SK-N-SH treated with all-trans-retinoic acid at 6 μM for 48 hours (cell line): Measurements from ENCODE around the gene HS3ST3B1.

Experiments used
- ATAC-seq: fragments of 200-7000 bp; cut with Tn5 transposase; 3 replicates; pipeline ENCODE4 v1.9.1; 2020; ENCODE audit warnings: mild to moderate bottlenecking, moderate library complexity
- ARNTL ChIP-seq: fragments of 450-650 bp; formaldehyde crosslinking; IDR thresholded peaks from 2 replicates; pipeline ENCODE4 v1.5.0; 2020; ENCODE audit warnings: low read depth, mild to moderate bottlenecking, moderate library complexity, borderline replicate concordance
- BACH2 ChIP-seq: fragments of 250-450 bp; sonication (Bioruptor Pico); IDR thresholded peaks from 2 replicates; pipeline ENCODE4 v1.9.0; 2021; ENCODE audit warnings: mild to moderate bottlenecking, borderline replicate concordance
- CSDC2 ChIP-seq: fragments of 250-450 bp; sonication (Bioruptor Pico); IDR thresholded peaks from 2 replicates; pipeline ENCODE4 v1.5.0; 2020; ENCODE audit warnings: mild to moderate bottlenecking, moderate library complexity
- GLIS3 ChIP-seq: fragments of 250-450 bp; sonication (Bioruptor Pico); IDR thresholded peaks from 2 replicates; pipeline ENCODE4 v1.5.0; 2020; ENCODE audit warnings: mild to moderate bottlenecking, moderate library complexity
- ISL1 ChIP-seq: fragments of 250-450 bp; sonication (Bioruptor Pico); IDR thresholded peaks from 2 replicates; pipeline ENCODE4 v2.1.2; 2022; ENCODE audit warnings: mild to moderate bottlenecking, moderate library complexity
- OSR1 ChIP-seq: fragments of 250-450 bp; sonication (Bioruptor Pico); IDR thresholded peaks from 2 replicates; pipeline ENCODE4 v1.8.0; 2022; ENCODE audit warnings: moderate library complexity, mild to moderate bottlenecking, inconsistent platforms
- PPARA ChIP-seq: fragments of 250-450 bp; sonication (Bioruptor Pico); IDR thresholded peaks from 2 replicates; pipeline ENCODE4 v1.5.0; 2020; ENCODE audit warnings: mild to moderate bottlenecking, borderline replicate concordance
- RARB ChIP-seq: fragments of 250-450 bp; sonication (Bioruptor Pico); IDR thresholded peaks from 2 replicates; pipeline ENCODE4 v1.8.0; 2021; ENCODE audit warnings: mild to moderate bottlenecking, moderate library complexity
- SNAI2 ChIP-seq: fragments of 250-450 bp; sonication (Bioruptor Pico); IDR thresholded peaks from 2 replicates; pipeline ENCODE4 v1.5.0; 2020; ENCODE audit warnings: mild to moderate bottlenecking, moderate library complexity
- TCF4 ChIP-seq: fragments of 250-450 bp; sonication (Bioruptor Pico); IDR thresholded peaks from 2 replicates; pipeline ENCODE4 v1.8.0; 2021; ENCODE audit warnings: mild to moderate bottlenecking, moderate library complexity, borderline replicate concordance
- TOX ChIP-seq: fragments of 250-450 bp; sonication (Bioruptor Pico); IDR thresholded peaks from 2 replicates; pipeline ENCODE4 v1.8.0; 2021; ENCODE audit warnings: mild to moderate bottlenecking, moderate library complexity, borderline replicate concordance
- ZC3H10 ChIP-seq: fragments of 250-450 bp; sonication (Bioruptor Pico); IDR thresholded peaks from 2 replicates; pipeline ENCODE4 v1.5.1; 2021; ENCODE audit warnings: mild to moderate bottlenecking, moderate library complexity
- ZFP3 ChIP-seq: fragments of 250-450 bp; sonication (Bioruptor Pico); IDR thresholded peaks from 2 replicates; pipeline ENCODE4 v1.5.0; 2020; ENCODE audit warnings: mild to moderate bottlenecking, moderate library complexity
- ZFP30 ChIP-seq: fragments of 450-650 bp; formaldehyde crosslinking; IDR thresholded peaks from 2 replicates; pipeline ENCODE4 v1.5.0; 2022; ENCODE audit warnings: mild to moderate bottlenecking, moderate library complexity
- ZNF565 ChIP-seq: fragments of 450-650 bp; formaldehyde crosslinking; conservative IDR thresholded peaks from 2 replicates; pipeline ENCODE4 v1.5.0; 2020; ENCODE audit warnings: low read depth, mild to moderate bottlenecking, moderate library complexity
- ZNF70 ChIP-seq: fragments of 450-650 bp; formaldehyde crosslinking; IDR thresholded peaks from 2 replicates; pipeline ENCODE4 v1.5.0; 2020; ENCODE audit warnings: mild to moderate bottlenecking, moderate library complexity
- ZNF8 ChIP-seq: fragments of 450-650 bp; formaldehyde crosslinking; IDR thresholded peaks from 2 replicates; pipeline ENCODE4 v1.5.0; 2020; ENCODE audit warnings: mild to moderate bottlenecking, moderate library complexity
- TF ChIP-seq, protein P1 (sequence below): fragments of 250-450 bp; sonication (Bioruptor Pico); IDR thresholded peaks from 2 replicates; pipeline ENCODE4 v1.8.0; 2020; ENCODE audit warnings: mild to moderate bottlenecking, moderate library complexity, borderline replicate concordance
- TF ChIP-seq, protein P2 (sequence below): fragments of 250-450 bp; sonication (Bioruptor Pico); IDR thresholded peaks from 2 replicates; pipeline ENCODE4 v1.5.1; 2020; ENCODE audit warnings: low read depth, mild to moderate bottlenecking, moderate library complexity
- TF ChIP-seq, protein P3 (sequence below): fragments of 250-450 bp; sonication (Bioruptor Pico); IDR thresholded peaks from 2 replicates; pipeline ENCODE4 v1.5.1; 2021; ENCODE audit warnings: mild to moderate bottlenecking, moderate library complexity
- TF ChIP-seq, protein P4 (sequence below): fragments of 250-450 bp; sonication (Bioruptor Pico); IDR thresholded peaks from 2 replicates; pipeline ENCODE4 v1.8.0; 2021; ENCODE audit warnings: low read depth, mild to moderate bottlenecking, moderate library complexity, borderline replicate concordance
- TF ChIP-seq, protein P5 (sequence below): fragments of 250-450 bp; sonication (Bioruptor Pico); IDR thresholded peaks from 2 replicates; pipeline ENCODE4 v1.5.0; 2020; ENCODE audit warnings: mild to moderate bottlenecking, moderate library complexity

HS3ST3B1 gene

DNA sequence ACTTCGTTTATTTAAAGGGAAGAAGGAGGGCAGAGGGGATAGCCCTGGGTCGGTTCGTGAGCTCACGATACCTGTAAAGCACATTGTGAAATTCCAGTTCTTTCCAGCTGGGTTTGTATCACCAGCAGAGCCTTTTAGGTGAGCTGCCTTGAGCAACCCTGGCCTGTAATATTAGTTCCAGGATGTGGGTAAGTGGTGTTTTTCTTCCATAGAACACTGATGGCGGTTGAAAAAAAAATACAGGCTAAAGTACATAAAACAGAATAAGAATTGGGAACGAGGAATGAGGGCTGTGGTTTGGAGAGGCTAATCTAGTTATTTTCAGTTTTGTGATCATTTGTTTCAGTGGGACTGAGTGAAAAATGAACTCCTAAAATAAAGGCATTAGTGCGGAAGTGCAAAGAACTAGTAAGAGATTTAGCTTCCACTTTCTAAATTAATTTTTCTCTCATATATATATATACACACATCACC is 20.6 kb downstream of the HS3ST3B1 start:
- ATAC-seq = no peak; the same call in 2 of the 3 replicates
- TF ChIP-seq BACH2 (CRISPR knock-in tag) = no peak

DNA sequence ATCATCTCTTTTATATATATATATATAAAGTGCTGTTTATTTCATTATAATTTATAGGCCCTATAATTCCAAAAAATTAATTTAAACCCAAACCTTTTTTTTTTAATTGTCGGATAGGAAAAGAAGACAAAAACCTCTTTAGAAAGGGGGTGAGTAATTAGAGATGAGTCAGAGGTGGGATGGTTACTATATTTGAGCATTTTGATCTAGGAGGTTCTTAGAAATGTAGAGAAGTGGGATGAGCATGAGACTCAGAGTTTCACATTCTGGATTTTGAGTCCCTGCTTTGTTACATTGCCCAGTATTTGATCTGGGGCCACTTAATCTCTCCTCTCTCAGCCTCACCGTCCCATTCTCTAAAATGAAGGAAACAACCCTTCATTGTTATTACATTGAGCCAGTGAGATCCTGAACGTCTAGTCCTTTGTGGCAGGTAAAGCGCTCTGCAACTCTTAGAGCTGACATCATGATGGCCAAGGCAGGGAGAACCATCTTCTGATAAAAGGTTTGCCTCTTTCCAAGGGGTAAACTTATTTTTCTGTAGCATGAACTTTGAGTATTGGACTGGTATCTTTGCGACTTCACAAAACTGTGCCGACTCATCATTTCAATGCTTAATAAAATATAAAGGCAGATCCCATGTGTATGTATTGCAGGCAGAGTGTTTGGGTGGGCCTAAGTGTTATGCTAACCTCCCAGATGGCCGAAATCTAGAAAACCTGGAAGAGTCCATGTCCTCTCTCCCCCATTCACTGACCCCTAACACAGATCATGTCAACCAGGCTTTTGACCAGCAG is 21.3 kb downstream of the HS3ST3B1 start:
- no peak for ATAC-seq

DNA sequence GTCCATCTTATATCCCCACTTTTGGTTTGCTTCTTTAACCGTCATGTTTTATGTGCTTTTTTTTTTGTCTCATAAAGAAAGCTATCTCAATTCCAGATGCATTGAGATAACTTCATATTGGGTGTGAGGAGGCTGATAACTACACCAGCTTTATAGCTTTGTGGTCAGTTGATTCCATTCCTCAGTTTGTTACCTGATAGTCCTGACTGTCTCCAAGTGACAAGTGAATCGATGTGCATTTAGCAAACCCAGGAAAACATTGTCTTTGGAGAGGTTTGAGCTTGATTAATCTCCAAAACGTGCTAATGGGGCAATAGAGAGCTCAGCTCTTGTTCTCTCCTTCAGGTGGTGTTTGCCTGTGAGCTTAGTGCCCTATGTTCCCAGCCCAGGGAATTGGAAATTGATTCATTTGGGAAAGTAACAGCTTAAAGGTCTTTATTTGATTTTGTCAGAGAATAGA is 22.7 kb downstream of the HS3ST3B1 start:
- TF ChIP-seq SNAI2 (no peak), ZFP30 (CRISPR knock-in tag) (no peak), ZFP3 (CRISPR knock-in tag) (no peak), TCF4 (no peak), ZNF565 (CRISPR knock-in tag) (no peak), RARB (no peak)
- TF ChIP-seq, protein P1, sequence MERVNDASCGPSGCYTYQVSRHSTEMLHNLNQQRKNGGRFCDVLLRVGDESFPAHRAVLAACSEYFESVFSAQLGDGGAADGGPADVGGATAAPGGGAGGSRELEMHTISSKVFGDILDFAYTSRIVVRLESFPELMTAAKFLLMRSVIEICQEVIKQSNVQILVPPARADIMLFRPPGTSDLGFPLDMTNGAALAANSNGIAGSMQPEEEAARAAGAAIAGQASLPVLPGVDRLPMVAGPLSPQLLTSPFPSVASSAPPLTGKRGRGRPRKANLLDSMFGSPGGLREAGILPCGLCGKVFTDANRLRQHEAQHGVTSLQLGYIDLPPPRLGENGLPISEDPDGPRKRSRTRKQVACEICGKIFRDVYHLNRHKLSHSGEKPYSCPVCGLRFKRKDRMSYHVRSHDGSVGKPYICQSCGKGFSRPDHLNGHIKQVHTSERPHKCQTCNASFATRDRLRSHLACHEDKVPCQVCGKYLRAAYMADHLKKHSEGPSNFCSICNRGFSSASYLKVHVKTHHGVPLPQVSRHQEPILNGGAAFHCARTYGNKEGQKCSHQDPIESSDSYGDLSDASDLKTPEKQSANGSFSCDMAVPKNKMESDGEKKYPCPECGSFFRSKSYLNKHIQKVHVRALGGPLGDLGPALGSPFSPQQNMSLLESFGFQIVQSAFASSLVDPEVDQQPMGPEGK = no peak
- TF ChIP-seq, protein P2, sequence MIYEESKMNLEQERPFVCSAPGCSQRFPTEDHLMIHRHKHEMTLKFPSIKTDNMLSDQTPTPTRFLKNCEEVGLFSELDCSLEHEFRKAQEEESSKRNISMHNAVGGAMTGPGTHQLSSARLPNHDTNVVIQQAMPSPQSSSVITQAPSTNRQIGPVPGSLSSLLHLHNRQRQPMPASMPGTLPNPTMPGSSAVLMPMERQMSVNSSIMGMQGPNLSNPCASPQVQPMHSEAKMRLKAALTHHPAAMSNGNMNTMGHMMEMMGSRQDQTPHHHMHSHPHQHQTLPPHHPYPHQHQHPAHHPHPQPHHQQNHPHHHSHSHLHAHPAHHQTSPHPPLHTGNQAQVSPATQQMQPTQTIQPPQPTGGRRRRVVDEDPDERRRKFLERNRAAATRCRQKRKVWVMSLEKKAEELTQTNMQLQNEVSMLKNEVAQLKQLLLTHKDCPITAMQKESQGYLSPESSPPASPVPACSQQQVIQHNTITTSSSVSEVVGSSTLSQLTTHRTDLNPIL (CRISPR knock-in tag) = no peak
- TF ChIP-seq, protein P3, sequence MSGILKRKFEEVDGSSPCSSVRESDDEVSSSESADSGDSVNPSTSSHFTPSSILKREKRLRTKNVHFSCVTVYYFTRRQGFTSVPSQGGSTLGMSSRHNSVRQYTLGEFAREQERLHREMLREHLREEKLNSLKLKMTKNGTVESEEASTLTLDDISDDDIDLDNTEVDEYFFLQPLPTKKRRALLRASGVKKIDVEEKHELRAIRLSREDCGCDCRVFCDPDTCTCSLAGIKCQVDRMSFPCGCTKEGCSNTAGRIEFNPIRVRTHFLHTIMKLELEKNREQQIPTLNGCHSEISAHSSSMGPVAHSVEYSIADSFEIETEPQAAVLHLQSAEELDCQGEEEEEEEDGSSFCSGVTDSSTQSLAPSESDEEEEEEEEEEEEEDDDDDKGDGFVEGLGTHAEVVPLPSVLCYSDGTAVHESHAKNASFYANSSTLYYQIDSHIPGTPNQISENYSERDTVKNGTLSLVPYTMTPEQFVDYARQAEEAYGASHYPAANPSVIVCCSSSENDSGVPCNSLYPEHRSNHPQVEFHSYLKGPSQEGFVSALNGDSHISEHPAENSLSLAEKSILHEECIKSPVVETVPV (CRISPR knock-in tag) = no peak
- TF ChIP-seq, protein P4, sequence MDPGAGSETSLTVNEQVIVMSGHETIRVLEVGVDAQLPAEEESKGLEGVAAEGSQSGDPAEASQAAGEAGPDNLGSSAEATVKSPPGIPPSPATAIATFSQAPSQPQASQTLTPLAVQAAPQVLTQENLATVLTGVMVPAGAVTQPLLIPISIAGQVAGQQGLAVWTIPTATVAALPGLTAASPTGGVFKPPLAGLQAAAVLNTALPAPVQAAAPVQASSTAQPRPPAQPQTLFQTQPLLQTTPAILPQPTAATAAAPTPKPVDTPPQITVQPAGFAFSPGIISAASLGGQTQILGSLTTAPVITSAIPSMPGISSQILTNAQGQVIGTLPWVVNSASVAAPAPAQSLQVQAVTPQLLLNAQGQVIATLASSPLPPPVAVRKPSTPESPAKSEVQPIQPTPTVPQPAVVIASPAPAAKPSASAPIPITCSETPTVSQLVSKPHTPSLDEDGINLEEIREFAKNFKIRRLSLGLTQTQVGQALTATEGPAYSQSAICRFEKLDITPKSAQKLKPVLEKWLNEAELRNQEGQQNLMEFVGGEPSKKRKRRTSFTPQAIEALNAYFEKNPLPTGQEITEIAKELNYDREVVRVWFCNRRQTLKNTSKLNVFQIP (CRISPR knock-in tag) = no peak
- no peak for ATAC-seq

More for the DNA sequence above, 21.3 kb downstream of the HS3ST3B1 start:
- no peak for TF ChIP-seq ARNTL (CRISPR knock-in tag)
- no peak for TF ChIP-seq ZNF70 (CRISPR knock-in tag)
- TF ChIP-seq CSDC2 = no peak
- no peak for TF ChIP-seq PPARA (CRISPR knock-in tag)
- TF ChIP-seq ZNF8 (CRISPR knock-in tag) = no peak
- no peak for TF ChIP-seq OSR1 (CRISPR knock-in tag)
- no peak for TF ChIP-seq ZNF565 (CRISPR knock-in tag)
- TF ChIP-seq, protein P3 (CRISPR knock-in tag) = no peak
- TF ChIP-seq, protein P4 (CRISPR knock-in tag) = no peak
- TF ChIP-seq, protein P2 (CRISPR knock-in tag) = no peak
- TF ChIP-seq TOX (CRISPR knock-in tag) = no peak
- TF ChIP-seq, protein P5, sequence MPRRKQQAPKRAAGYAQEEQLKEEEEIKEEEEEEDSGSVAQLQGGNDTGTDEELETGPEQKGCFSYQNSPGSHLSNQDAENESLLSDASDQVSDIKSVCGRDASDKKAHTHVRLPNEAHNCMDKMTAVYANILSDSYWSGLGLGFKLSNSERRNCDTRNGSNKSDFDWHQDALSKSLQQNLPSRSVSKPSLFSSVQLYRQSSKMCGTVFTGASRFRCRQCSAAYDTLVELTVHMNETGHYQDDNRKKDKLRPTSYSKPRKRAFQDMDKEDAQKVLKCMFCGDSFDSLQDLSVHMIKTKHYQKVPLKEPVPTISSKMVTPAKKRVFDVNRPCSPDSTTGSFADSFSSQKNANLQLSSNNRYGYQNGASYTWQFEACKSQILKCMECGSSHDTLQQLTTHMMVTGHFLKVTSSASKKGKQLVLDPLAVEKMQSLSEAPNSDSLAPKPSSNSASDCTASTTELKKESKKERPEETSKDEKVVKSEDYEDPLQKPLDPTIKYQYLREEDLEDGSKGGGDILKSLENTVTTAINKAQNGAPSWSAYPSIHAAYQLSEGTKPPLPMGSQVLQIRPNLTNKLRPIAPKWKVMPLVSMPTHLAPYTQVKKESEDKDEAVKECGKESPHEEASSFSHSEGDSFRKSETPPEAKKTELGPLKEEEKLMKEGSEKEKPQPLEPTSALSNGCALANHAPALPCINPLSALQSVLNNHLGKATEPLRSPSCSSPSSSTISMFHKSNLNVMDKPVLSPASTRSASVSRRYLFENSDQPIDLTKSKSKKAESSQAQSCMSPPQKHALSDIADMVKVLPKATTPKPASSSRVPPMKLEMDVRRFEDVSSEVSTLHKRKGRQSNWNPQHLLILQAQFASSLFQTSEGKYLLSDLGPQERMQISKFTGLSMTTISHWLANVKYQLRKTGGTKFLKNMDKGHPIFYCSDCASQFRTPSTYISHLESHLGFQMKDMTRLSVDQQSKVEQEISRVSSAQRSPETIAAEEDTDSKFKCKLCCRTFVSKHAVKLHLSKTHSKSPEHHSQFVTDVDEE (CRISPR knock-in tag) = no peak
- TF ChIP-seq ISL1 (CRISPR knock-in tag) = no peak
- TF ChIP-seq ZFP3 (CRISPR knock-in tag) = no peak
- no peak for TF ChIP-seq GLIS3
- TF ChIP-seq SNAI2 = no peak
- no peak for TF ChIP-seq ZC3H10 (CRISPR knock-in tag)
- no peak for TF ChIP-seq ZFP30 (CRISPR knock-in tag)
